Uterus (tissue), 2 donors: Measurements from ENCODE around the gene HOXB2.

Experiments used
- POLR2A ChIP-seq, 2 donors: fragments of 450-650 bp; IDR thresholded peaks; one replicate each; pipeline ENCODE4 v1.6.1; 2016; ENCODE audit warnings: antibody characterized with exemption in 2 of 2, mild to moderate bottlenecking in 1 of 2, moderate library complexity in 1 of 2
- TF ChIP-seq, protein P1 (sequence below), 4 experiments: fragments of 200-600 bp in 2 of 4; fragments of 450-650 bp in 2 of 4; sonication (generic) in 2 of 4; IDR thresholded peaks; one replicate each; pipeline ENCODE4 v1.5.1; 2016 to 2019; ENCODE audit warnings: antibody characterized with exemption in 4 of 4, mild to moderate bottlenecking in 2 of 4, moderate library complexity in 1 of 4

DNA sequence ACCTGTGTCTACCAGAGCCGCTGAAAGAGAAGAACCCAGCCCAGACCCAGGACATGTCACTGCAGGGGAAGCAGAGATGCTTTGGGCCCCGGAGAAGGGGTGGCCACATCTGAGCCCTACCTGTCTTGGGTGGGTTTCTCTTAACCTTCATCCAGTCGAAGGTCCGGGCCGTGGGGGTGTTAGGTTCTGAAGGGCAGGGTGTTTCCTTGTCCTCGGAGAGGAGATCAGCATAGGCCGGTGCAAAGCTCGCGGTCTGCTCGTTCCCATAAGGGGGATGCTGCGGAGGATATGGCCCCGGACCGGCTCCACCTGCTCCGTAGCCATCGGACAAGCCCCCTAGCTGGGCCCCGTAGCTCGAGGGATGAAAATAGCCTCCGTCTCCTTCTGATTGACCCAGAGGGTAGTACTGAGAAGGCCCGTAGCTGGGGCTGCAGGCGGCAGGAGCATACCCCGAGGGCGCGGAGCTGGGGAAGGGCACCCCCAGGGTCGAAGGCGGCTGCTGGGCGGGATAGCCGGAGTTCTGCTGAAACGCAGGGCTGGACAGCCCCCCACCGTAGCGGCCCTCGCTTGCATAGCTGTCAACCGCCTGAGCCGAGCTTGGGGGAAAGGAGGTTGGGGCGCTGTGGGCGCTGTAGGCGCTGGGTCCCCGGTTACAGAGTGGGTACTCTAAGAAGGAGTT is 14.6 kb downstream of the HOXB2 start:
- TF ChIP-seq, protein P1, sequence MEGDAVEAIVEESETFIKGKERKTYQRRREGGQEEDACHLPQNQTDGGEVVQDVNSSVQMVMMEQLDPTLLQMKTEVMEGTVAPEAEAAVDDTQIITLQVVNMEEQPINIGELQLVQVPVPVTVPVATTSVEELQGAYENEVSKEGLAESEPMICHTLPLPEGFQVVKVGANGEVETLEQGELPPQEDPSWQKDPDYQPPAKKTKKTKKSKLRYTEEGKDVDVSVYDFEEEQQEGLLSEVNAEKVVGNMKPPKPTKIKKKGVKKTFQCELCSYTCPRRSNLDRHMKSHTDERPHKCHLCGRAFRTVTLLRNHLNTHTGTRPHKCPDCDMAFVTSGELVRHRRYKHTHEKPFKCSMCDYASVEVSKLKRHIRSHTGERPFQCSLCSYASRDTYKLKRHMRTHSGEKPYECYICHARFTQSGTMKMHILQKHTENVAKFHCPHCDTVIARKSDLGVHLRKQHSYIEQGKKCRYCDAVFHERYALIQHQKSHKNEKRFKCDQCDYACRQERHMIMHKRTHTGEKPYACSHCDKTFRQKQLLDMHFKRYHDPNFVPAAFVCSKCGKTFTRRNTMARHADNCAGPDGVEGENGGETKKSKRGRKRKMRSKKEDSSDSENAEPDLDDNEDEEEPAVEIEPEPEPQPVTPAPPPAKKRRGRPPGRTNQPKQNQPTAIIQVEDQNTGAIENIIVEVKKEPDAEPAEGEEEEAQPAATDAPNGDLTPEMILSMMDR (IDR thresholded peaks at IDR 0.05) = no peak
- no peak for TF ChIP-seq POLR2A (IDR thresholded peaks at IDR 0.05)
